SK-N-MC (cell line): ENCODE results near the gene TGOLN2.
"Not testable (repeated sequence)": the region's sequence is repeated elsewhere in the genome, so short reads cannot be mapped to it uniquely, and the experiment has no call there.

Source experiments
- DNase-seq: peaks from one replicate; pipeline ENCODE4 v3.0.0-alpha.2; 2011; ENCODE audit warnings: low read depth, low spot score
- H3K27ac ChIP-seq: fragments of 200-600 bp; sonication (generic); 2 replicates; pipeline ENCODE4 v1.5.1; 2016; ENCODE audit warnings: mixed run types
- H3K36me3 ChIP-seq: fragments of 200-600 bp; sonication (generic); 2 replicates; pipeline ENCODE4 v1.6.1; 2017; ENCODE audit warnings: antibody characterized with exemption, low read length, mixed read lengths; ENCODE audit not compliant: insufficient read depth
- H3K4me3 ChIP-seq: fragments of 200-600 bp; sonication (generic); 2 replicates; pipeline ENCODE4 v1.5.1; 2016
- H3K9ac ChIP-seq: fragments of 200-600 bp; sonication (generic); 2 replicates; pipeline ENCODE4 v1.8.0; 2017; ENCODE audit warnings: mixed run types, mixed read lengths; ENCODE audit not compliant: insufficient read length
- H3K9me3 ChIP-seq: fragments of 200-600 bp; sonication (generic); 2 replicates; pipeline ENCODE4 v1.6.1; 2017; ENCODE audit warnings: low read depth, mild to moderate bottlenecking, antibody characterized with exemption, low read length, moderate library complexity, mixed read lengths
- EZH2 ChIP-seq: fragments of 200-600 bp; sonication (generic); IDR thresholded peaks from one replicate; pipeline ENCODE4 v1.6.1; 2017; ENCODE audit warnings: antibody characterized with exemption
- FOXP2 ChIP-seq: optimal IDR thresholded peaks from 2 replicates; pipeline ENCODE3; 2011; ENCODE audit warnings: mild to moderate bottlenecking, moderate library complexity; ENCODE audit not compliant: insufficient read depth; ENCODE audit errors: extremely low read length, control extremely low read depth
- POLR2AphosphoS5 ChIP-seq: IDR thresholded peaks from 2 replicates; pipeline ENCODE4 v1.6.1; 2012; ENCODE audit warnings: mild to moderate bottlenecking, low read depth, low read length, borderline replicate concordance

TGOLN2 gene

DNA sequence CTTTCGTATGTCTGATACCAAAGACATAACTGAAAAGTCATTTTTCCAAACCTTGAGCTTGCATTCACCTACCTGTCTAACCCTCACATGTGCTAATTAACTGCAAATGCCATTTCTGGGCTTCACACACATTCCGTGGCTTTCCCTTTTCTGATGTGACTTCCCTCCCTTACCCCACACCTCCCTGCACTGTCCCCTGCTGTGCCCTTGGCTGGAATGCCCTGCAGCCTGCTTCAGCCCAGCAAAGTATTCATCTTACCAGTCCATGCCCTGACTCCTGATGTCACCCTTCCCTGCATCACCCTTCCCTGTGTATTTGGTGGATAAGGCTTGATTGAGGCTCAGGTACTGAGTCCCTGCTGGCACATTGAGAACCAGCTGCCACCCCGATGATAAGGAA is 14.4 kb upstream of the TGOLN2 start:
- DNase-seq, result no peak
- H3K9ac ChIP-seq, result no peak overlapping the region
- H3K27ac ChIP-seq, result no peak overlapping the region
- TF ChIP-seq EZH2, result no peak
- no peak for TF ChIP-seq POLR2AphosphoS5
- no peak for TF ChIP-seq FOXP2
- H3K36me3 ChIP-seq, result no peaks in the 10 kb centered on the region
- no peak overlapping the region for H3K4me3 ChIP-seq
- H3K9me3 ChIP-seq, result no peaks in the 10 kb centered on the region

DNA sequence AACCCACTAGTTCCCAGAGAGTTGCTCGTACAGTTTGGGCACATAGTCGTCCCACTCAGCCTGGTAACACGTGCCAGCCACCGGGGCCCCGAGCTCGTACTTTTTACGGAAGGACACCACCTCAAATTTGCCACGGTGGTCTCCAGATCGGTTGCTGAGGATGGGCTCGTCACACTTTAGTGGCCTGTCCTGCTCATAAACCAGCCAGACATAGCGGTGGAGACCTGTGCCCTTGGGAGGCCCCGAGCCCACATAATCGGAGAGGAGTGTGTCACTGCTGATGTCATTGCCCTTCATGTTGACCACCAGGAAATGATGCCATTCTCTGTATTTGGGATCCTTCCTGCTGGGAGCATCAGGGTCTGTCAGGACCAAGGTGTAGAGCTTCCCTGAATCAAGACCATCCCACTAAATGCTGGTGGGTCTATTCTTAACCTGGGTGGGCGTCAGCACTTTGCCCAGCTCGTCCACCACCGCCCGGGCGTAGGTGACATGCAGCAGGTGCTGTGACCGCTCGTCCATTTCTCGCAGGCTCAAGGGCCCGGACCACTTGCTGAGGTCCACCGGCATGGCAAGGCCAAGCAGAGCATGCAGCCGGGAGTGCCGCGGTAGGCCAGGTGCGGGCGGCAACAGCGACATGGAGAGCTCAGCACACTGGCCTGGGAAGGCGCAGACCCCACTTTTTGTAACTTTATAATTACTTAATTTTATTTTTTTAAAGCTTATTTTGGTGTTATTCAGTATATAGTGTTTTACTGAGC is 13.7 kb upstream of the TGOLN2 start:
- DNase-seq, result no peak
- TF ChIP-seq POLR2AphosphoS5, result no peak
- no peak for TF ChIP-seq EZH2
- no peak for TF ChIP-seq FOXP2

GRCh38 chr2:85340034-85340892 is 12.5 kb upstream of the TGOLN2 start:
- Histone ChIP-seq H3K27ac (no peak overlapping the region), H3K9ac (no peak overlapping the region), H3K9me3 (no peaks in the 10 kb centered on the region), H3K36me3 (no peaks in the 10 kb centered on the region), H3K4me3 (no peak overlapping the region)
- TF ChIP-seq POLR2AphosphoS5 (no peak), EZH2 (no peak), FOXP2 (no peak)
- no peak for DNase-seq

More for the DNA sequence above, 13.7 kb upstream of the TGOLN2 start:
- Histone ChIP-seq H3K9me3 (no peaks in the 10 kb centered on the region), H3K27ac (no peak overlapping the region), H3K9ac (no peak overlapping the region), H3K4me3 (no peak overlapping the region), H3K36me3 (no peaks in the 10 kb centered on the region)

DNA sequence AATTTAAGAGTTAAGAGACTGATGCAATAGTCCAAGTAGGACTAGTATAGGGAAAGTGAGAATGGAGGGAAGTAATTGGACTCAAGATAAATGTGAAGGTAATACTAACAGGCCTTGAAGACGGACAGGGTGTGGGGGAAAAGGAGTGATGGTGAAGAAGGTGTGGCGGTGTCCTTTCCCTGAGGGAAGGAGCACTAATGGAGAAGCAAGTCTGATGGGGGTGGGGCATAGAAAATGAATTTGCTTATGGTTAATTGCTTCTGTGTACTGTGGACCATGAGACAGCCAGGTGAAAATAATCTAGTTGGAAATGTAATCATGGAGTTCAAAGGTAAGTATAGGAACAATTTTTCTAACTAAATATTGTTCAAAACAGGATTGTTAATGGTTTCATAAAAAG is 7.1 kb upstream of the TGOLN2 start:
- Histone ChIP-seq H3K4me3 (no peak overlapping the region), H3K9ac (no peak overlapping the region), H3K27ac (no peak overlapping the region), H3K9me3 (no peaks in the 10 kb centered on the region), H3K36me3 (no peaks in the 10 kb centered on the region)
- DNase-seq, result no peak
- TF ChIP-seq POLR2AphosphoS5 (no peak), FOXP2 (no peak), EZH2 (no peak)

DNA sequence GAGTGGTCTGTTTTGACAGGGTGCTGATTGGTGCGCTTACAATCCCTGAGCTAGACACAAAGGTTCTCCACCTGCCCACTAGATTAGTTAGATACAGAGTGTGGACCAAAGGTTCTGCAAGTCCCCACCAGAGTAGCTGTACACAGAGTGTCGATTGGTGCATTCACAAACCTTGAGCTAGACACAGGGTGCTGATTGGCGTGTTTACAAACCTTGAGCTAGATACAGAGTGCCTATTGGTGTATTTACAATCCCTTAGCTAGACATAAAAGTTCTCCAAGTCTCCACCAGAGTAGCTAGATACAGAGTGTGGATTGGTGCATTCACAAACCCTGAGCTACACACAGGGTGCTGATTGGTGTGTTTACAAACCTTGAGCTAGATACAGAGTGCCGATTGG is 6.1 kb upstream of the TGOLN2 start:
- not testable (repeated sequence) for H3K9me3 ChIP-seq, H3K9ac ChIP-seq, H3K27ac ChIP-seq, H3K4me3 ChIP-seq, DNase-seq, H3K36me3 ChIP-seq

DNA sequence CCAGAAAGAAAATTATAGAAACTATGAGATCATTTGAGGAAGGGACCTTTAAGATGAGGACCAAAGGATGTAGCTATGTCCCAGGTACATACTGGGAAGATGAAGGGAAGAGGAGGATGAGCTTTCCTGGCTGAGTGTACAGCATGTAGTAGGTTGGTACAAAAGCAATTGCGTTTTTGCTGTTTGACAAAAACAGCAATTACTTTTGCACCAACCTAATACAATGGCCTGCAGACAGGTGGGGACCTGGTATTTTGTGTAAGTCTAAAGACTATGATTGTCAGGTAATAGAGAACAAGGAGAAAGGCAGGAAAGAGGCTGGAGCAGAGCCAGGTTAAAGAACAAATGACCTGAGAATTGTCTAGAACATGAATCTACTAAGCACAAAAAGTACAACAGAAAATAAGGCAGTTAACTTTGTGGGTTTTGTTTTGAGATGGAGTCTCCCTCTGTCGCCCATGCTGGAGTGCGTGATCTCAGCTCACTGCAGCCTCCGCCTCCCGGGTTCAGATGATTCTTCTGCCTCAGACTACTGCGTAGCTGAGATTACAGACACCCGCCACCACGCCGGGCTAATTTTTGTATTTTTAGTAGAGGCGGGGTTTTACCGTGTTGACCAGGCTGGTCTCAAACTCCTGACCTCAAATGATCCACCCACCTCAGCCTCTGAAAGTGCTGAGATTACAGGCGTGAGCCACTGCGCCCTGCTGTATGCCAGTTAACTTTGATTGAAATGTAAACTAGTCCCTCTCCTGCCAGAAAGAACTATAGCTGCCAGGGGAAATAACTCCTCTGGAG is 3.2 kb upstream of the TGOLN2 start:
- H3K36me3 ChIP-seq, result peaks cover 6% of the 10 kb centered on the region
- no peak overlapping the region for H3K27ac ChIP-seq
- H3K9me3 ChIP-seq, result no peaks in the 10 kb centered on the region
- TF ChIP-seq FOXP2 (no peak), POLR2AphosphoS5 (no peak), EZH2 (no peak)
- H3K9ac ChIP-seq, result no peak overlapping the region
- no peak overlapping the region for H3K4me3 ChIP-seq
- no peak for DNase-seq

DNA sequence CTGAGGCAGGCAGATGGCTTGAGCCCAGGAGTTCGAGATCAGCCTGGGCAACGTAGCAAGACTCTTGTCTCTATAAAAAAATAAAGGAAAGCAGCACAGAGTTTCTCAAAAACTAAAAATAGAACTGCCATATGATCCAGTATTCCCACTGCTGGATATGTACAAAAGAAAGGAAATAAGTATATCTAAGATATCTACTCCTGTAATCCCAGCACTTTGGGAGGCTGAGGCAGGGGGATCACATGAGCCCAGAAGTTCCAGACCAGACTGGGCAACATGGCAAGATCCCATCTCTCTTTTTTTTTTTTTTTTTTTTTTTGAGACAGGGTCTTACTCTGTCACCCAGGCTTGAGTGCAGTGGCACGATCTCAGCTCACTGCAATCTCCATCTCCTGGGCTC is 1.9 kb upstream of the TGOLN2 start:
- H3K9ac ChIP-seq, DNase-seq, H3K4me3 ChIP-seq, H3K9me3 ChIP-seq, H3K27ac ChIP-seq: not testable (repeated sequence)
- peaks cover 20% of the 10 kb centered on the region for H3K36me3 ChIP-seq

- Histone ChIP-seq H3K4me3 (peak overlapping the region; percentile 84; the same call in 1 of the 2 replicates), H3K9me3 (no peaks in the 10 kb centered on the region), H3K27ac (no peak overlapping the region), H3K36me3 (peaks cover 25% of the 10 kb centered on the region), H3K9ac (no peak overlapping the region)
- TF ChIP-seq POLR2AphosphoS5, result no peak
- no peak for TF ChIP-seq FOXP2
- no peak for TF ChIP-seq EZH2
- DNase-seq, result no peak
Measured at GRCh38 chr2:85329181-85329651, 1.4 kb upstream of the TGOLN2 start.
